ENCODE results near the gene CTBP2. TPM values are rescaled to one million over a fixed set of nuclear protein-coding genes. Genes with fewer than 3 reads are reported as not detected.

The CTBP2 gene
- total RNA-seq, 4 donors from 2014 or later: 74.8 to 103 (median 79.2) TPM

DNA sequence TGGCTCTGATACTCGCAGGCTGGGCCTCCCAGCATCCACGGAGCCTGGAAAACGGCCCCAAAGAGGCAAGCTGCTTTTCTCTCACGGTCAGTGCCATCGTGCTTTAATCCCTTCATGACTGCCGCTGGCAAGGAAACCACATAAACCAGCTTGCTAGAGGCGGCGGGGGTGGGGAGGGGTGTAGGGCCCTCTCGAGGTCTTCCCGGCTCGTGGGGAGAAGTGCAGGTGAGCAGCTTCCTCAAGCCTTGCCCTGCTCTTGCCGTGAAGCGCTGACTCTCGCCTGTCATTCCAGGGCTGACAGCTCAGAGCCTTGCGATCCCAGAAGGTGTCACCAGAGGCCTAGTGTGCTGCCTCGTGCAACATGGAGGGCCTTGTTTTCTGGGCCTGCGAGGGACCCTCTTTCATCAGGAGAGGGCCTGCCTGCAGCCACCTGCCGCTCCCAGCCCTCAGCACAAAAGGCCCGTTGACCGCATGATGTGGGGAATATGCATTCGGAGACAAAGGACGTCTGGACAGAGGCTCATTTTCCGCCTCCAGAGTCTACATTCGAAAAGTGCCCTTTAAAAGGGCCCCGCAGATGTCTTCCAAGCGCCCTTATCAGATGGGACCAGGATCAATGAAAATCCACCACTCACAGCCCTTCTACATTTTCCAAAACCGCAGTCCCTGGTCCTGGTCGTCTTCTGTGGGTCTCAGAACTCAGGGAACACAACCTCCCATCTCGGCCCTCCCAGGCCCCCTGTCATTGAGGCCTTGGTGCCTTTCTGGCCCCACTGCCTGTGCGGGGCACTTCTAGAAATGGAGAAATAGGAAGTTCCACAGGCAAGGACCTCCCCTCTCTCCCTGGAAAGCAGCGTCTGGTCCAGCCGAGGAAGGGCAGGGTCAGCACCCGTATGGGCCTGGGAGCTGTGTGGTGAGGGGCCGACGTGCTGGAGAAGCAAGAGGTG, 159.7 kb downstream of the CTBP2 start:
- Histone ChIP-seq H3K4me1 (peaks cover 5 to 60% (median 38%) of the 10 kb centered on the region in 3 donors), H3K27ac (peak overlapping the region in 3 of 4 donors; percentile 72 to 77 (median 75)), H3K9me3 (no peaks in the 10 kb centered on the region), H3K27me3 (no peaks in the 10 kb centered on the region), H3K4me3 (no peak overlapping the region), H3K36me3 (peaks cover 0 to 91% of the 10 kb centered on the region in 2 donors)
- ATAC-seq: no peak
- TF ChIP-seq, protein P1, sequence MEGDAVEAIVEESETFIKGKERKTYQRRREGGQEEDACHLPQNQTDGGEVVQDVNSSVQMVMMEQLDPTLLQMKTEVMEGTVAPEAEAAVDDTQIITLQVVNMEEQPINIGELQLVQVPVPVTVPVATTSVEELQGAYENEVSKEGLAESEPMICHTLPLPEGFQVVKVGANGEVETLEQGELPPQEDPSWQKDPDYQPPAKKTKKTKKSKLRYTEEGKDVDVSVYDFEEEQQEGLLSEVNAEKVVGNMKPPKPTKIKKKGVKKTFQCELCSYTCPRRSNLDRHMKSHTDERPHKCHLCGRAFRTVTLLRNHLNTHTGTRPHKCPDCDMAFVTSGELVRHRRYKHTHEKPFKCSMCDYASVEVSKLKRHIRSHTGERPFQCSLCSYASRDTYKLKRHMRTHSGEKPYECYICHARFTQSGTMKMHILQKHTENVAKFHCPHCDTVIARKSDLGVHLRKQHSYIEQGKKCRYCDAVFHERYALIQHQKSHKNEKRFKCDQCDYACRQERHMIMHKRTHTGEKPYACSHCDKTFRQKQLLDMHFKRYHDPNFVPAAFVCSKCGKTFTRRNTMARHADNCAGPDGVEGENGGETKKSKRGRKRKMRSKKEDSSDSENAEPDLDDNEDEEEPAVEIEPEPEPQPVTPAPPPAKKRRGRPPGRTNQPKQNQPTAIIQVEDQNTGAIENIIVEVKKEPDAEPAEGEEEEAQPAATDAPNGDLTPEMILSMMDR (IDR thresholded peaks at IDR 0.05): no peak
- peak; percentile 10 for TF ChIP-seq POLR2AphosphoS5 (IDR thresholded peaks at IDR 0.05)
- WGBS, 2 donors (ENCODE audit: low coverage in 1 of 2): 42 to 60% methylated on average over 7 to 13 of the region's 35 CpGs

DNA sequence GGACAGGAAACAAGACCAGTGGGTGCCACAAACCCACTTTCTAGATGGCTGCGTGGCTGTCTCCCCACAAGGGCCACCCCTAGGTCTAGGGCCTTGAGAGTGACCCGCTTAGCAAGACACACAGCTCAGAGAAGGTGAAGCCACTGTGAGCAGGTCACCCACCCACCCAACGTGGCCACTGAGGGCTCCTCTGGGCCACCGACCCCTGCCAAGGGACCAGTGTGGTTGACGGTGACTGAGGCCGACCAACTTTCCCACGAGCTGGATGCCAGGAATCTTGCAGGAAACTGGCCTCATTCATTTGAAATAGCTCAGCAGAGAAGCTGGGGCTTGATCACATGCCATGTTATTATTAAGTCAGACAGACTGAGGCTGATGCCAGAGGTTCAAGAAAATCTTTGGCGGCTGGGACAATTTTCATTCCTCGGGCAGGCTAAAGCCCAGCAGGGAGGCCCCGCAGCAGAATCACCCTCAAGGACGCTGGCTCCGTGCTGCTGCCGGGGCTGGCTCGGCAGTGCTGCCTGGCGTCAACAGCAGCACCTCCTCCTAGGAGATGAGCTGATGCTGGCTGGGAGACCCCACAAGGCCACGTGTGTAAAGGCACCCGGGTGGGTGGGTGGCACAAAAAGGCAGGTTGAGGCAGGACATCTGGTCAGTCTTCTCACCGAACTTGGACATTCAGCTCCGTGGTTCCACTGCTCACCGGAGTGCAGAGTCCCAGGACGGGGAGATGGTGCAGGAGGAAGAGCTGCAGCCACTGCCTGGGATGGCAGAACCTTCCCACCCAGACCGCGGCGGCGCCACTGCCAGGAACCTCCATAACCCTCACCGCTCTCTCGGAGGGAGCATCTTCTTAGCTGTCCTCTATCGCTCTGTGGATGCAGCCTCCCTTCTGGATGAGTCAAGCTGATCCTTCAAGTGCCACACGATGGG, 160.7 kb downstream of the CTBP2 start:
- Histone ChIP-seq H3K27me3 (no peaks in the 10 kb centered on the region), H3K9me3 (no peaks in the 10 kb centered on the region), H3K27ac (peak overlapping the region in 3 of 4 donors; percentile 72 to 77 (median 75)), H3K4me1 (peaks cover 5 to 63% (median 38%) of the 10 kb centered on the region in 3 donors), H3K36me3 (peaks cover 0 to 91% of the 10 kb centered on the region in 2 donors), H3K4me3 (no peak overlapping the region)
- peak; percentile 84 for ATAC-seq
- TF ChIP-seq POLR2A (IDR thresholded peaks at IDR 0.05) (no peak), EP300 (IDR thresholded peaks at IDR 0.05) (no peak), POLR2AphosphoS5 (IDR thresholded peaks at IDR 0.05) (peak; percentile 79)
- TF ChIP-seq, protein P1 (IDR thresholded peaks at IDR 0.05): peak in 1 of 4 experiments; percentile 7
- WGBS, 2 donors (ENCODE audit: low coverage in 1 of 2): 67 to 87% methylated on average over 1 to 3 of the region's 29 CpGs

DNA sequence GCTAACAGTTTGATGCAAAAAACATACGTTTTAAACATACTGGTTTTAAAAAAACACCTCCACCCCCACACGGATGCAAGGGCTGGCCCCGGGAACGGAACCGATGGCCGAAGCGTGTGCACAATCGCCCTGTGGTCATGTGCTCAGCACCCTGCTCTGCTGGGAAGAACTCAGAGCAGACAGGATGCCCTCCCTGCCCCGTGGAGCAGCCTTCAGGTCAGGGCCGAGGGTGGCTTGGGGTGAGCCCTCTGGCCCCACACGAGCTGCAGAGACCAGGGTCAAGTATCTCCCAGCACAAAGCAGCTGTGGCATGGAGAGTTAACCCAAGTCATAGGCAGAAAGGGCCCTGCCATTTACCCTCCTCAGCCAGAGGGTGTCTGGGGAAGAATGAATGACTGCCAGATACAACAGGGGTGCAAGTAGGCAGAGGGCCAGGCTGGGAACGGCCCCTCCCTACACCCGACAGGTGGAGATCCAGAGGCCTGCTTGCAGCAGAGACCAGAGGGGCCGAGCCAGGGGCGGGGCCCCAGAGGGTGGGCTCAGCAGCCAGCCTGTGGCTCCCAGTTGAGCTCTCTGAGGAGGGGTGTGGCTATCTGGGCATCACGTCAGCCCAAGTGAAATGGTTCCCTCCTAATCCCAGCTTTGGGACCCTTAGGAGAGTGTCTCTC, 161.6 kb downstream of the CTBP2 start:
- Histone ChIP-seq H3K4me1 (peaks cover 5 to 61% (median 38%) of the 10 kb centered on the region in 3 donors), H3K27ac (peak overlapping the region in 3 of 4 donors; percentile 72 to 77 (median 75)), H3K36me3 (peaks cover 0 to 94% of the 10 kb centered on the region in 2 donors), H3K9me3 (no peaks in the 10 kb centered on the region), H3K4me3 (no peak overlapping the region), H3K27me3 (no peaks in the 10 kb centered on the region)
- WGBS, 2 donors (ENCODE audit: low coverage in 1 of 2): 97% methylated on average over 8 of the region's 16 CpGs; no CpG with 5 or more reads in 1 of the 2 donors
- no peak for TF ChIP-seq EP300 (IDR thresholded peaks at IDR 0.05)
- no peak for TF ChIP-seq POLR2A (IDR thresholded peaks at IDR 0.05)
- TF ChIP-seq, protein P1 (IDR thresholded peaks at IDR 0.05): no peak
- no peak for TF ChIP-seq POLR2AphosphoS5 (IDR thresholded peaks at IDR 0.05)
- ATAC-seq: no peak

DNA sequence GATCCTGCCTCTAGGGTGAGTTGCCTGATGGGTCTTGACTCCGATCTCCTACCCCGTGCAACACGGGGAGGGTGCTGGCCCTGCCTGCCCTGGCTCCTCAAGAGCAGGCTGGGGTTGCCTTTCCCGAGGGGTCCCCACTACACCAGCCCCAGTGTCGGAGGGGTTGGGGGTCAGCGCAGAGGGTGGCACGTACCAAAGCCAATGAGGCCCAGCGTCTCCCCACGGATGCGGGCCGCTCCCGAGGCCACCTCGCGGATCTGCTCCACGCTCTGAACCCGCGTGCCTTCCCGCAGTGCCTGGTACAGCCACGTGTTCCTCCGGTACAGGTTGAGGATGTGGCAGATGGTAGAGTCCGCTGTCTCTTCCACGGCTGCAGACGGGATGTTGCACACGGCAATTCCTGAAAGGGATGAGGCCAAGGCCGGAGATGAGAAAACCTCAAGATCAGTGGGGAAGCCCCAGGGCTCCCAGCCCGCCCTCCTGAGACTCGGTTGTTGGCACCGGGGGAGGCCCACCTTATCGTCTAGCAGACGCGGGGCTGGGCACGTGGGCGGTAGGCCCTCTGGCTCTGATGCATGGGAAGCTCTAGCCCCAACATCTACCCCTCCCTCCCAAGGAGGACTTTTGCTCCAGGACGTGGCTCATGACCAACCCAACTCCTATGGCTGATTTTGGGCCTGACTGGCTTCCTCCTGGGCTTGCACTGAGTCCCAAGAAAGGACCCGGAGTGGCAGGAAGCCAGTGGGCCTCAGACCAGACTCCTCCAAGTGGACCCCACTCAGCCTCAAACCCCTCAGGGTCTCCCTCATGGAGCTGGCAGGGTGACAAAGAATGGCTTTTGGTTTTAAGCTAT, 162.4 kb downstream of the CTBP2 start:
- Histone ChIP-seq H3K4me1 (peaks cover 5 to 55% (median 39%) of the 10 kb centered on the region in 3 donors), H3K36me3 (peaks cover 0 to 94% of the 10 kb centered on the region in 2 donors), H3K9me3 (no peaks in the 10 kb centered on the region), H3K4me3 (no peak overlapping the region), H3K27me3 (no peaks in the 10 kb centered on the region), H3K27ac (peak overlapping the region in 2 of 4 donors; percentile 7 to 75)
- no peak for TF ChIP-seq EP300 (IDR thresholded peaks at IDR 0.05)
- TF ChIP-seq POLR2AphosphoS5 (IDR thresholded peaks at IDR 0.05): no peak
- TF ChIP-seq, protein P1 (IDR thresholded peaks at IDR 0.05): no peak
- TF ChIP-seq POLR2A (IDR thresholded peaks at IDR 0.05): no peak
- no CpG with 5 or more reads among the region's 35 CpGs for WGBS, 2 donors (ENCODE audit: low coverage in 1 of 2)
- ATAC-seq: no peak

Data from gastroesophageal sphincter (tissue), 4 donors.